Naive B cell (primary cell): ENCODE data around the gene GH2. TPM values are rescaled to one million over a fixed set of nuclear protein-coding genes. Genes with fewer than 3 reads are reported as not detected.
A peak's percentile ranks its signal among the peaks of the same experiment; 100 is the strongest.
"Not testable (repeated sequence)": the region's sequence is repeated elsewhere in the genome, so short reads cannot be mapped to it uniquely, and the experiment has no call there.

Experiments used
- ATAC-seq, 2 donors: fragments of 150-1000 bp; cut with Tn5 transposase; 2 replicates each; pipeline ENCODE4 v1.10.0; 2021; ENCODE audit warnings: low read depth in 2 of 2, mild to moderate bottlenecking in 2 of 2, moderate library complexity in 2 of 2
- DNase-seq: peaks from one replicate; pipeline ENCODE4 v3.0.0; 2022
- H3K27ac Mint-ChIP-seq, 6 donors: one replicate each; pipeline ENCODE4 v1.8.0; 2020 to 2022; ENCODE audit warnings: mild to moderate bottlenecking in 6 of 6, mixed read lengths in 6 of 6, moderate library complexity in 5 of 6, inconsistent platforms in 2 of 6
- H3K27me3 Mint-ChIP-seq, 3 donors: one replicate each; pipeline ENCODE4 v1.8.0; 2021 to 2022; ENCODE audit warnings: mixed read lengths in 3 of 3, mild to moderate bottlenecking in 1 of 3
- H3K36me3 Mint-ChIP-seq, 2 donors: one replicate each; pipeline ENCODE4 v1.8.0; 2020 to 2022; ENCODE audit warnings: mixed read lengths in 2 of 2, inconsistent platforms in 1 of 2, mild to moderate bottlenecking in 1 of 2
- H3K4me1 Mint-ChIP-seq, 3 donors: one replicate each; pipeline ENCODE4 v1.8.0; 2020 to 2022; ENCODE audit warnings: mixed read lengths in 3 of 3, inconsistent platforms in 1 of 3, mild to moderate bottlenecking in 1 of 3, moderate library complexity in 1 of 3
- H3K4me3 Mint-ChIP-seq, 8 donors: one replicate each; pipeline ENCODE4 v1.8.0; 2020 to 2022; ENCODE audit warnings: mild to moderate bottlenecking in 8 of 8, mixed read lengths in 8 of 8, moderate library complexity in 8 of 8, inconsistent platforms in 2 of 8
- H3K9me3 Mint-ChIP-seq, 7 donors: one replicate each; pipeline ENCODE4 v1.8.0; 2020 to 2022; ENCODE audit warnings: mixed read lengths in 7 of 7, mild to moderate bottlenecking in 5 of 7, inconsistent platforms in 2 of 7, moderate library complexity in 1 of 7
- polyA plus RNA-seq, 6 donors: library from polyadenylated mRNA; unstranded; fragments of 300-500 nt; fragmentation: Illumina TruSeq; gene quantifications; one replicate each; pipeline ENCODE4 v1.2.3, GENCODE V29; 2021; ENCODE audit warnings: low read depth in 6 of 6

GH2 gene
- polyA plus RNA-seq, 6 donors from 2014 or later = not detected

DNA sequence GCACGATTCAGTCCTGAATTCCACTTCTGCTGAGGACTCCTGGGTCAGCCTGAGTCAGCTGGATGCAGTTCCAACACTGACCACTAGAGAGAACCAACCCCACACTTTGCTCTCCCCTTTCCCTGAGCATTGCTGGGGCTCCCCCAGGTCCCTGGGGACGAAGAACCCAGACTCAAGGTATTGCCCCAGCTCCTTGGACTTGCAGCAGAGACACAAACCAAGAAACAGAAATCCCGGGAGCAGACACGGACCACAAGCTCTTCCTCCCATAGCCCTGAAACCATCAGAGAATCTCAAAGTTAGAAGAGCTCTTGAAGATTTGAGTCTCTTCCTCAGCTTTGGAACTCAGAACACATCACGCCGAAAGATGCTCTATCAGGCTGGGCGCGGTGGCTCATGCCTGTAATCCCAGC lies 37.6 kb upstream of the GH2 start:
- H3K27ac Mint-ChIP-seq = peak overlapping the region; percentile 58 to 98 (median 92)
- peaks cover 38 to 92% (median 80%) of the 10 kb centered on the region in 3 donors for H3K4me1 Mint-ChIP-seq
- peak; percentile 83 for DNase-seq
- H3K9me3 Mint-ChIP-seq = no peaks in the 10 kb centered on the region
- no peaks in the 10 kb centered on the region for H3K27me3 Mint-ChIP-seq
- peak; percentile 37 to 46 for ATAC-seq
- H3K4me3 Mint-ChIP-seq = peak overlapping the region; percentile 1 to 90 (median 80)
- H3K36me3 Mint-ChIP-seq = no peaks in the 10 kb centered on the region

DNA sequence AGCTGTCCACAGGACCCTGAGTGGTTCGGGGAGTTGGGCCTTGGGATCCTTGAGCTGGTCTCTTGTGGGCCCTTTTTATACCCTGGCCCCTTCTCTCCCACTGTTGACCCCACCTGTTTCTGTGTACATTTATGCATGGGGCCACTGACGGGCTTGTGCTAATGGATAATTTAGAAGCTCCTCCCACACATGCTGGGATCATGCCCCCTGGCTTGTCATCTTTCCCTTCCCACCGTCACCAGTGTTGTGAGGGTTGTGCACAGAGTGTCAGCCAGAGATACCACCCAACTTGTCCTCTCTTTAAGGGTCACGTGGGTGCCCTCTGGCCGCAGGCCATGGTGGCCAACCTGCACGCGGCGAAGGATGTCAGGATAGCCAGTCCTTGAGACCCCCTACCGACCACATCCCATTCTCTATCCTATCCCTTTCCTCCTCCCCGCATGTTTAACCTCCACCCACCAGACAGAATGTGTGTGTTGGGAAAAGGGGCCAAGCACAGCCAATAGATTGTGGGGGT lies 37.1 kb upstream of the GH2 start, which contains the start of gene GH1:
GH1 (minus strand) TSS at position 51 of the 517 bp plus-strand sequence. CDS start 63 bp downstream, outside the sequence.
- not testable (repeated sequence) for DNase-seq, H3K9me3 Mint-ChIP-seq, ATAC-seq, H3K27me3 Mint-ChIP-seq, H3K36me3 Mint-ChIP-seq
- Mint-ChIP-seq H3K4me3 (peak within 1 kb of the TSS; percentile 1 to 90 (median 80)), H3K27ac (peak within 1 kb of the TSS; percentile 58 to 98 (median 92)), H3K4me1 (peaks cover 37 to 94% (median 82%) of the 10 kb centered on the region in 3 donors)

DNA sequence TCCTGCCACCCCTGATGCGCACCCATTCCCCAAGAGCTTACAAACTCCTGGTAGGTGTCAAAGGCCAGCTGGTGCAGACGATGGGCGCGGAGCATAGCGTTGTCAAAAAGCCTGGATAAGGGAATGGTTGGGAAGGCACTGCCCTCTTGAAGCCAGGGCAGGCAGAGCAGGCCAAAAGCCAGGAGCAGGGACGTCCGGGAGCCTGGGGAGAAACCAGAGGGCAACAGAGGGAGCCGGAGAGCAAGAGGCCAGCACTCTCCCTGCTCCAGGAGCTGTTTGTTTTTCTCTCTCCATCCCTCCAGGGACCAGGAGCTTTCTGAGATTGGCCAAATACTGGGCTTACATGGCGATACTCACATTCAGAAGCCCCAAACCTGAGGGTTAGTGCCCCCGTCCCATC lies 36.6 kb upstream of the GH2 start:
- Mint-ChIP-seq H3K27me3 (no peaks in the 10 kb centered on the region), H3K4me1 (peaks cover 37 to 96% (median 83%) of the 10 kb centered on the region in 3 donors), H3K27ac (peak overlapping the region in 3 of 6 donors; percentile 54 to 88 (median 85)), H3K4me3 (no peak overlapping the region), H3K9me3 (no peaks in the 10 kb centered on the region), H3K36me3 (no peaks in the 10 kb centered on the region)
- DNase-seq (no peak), ATAC-seq (no peak)

DNA sequence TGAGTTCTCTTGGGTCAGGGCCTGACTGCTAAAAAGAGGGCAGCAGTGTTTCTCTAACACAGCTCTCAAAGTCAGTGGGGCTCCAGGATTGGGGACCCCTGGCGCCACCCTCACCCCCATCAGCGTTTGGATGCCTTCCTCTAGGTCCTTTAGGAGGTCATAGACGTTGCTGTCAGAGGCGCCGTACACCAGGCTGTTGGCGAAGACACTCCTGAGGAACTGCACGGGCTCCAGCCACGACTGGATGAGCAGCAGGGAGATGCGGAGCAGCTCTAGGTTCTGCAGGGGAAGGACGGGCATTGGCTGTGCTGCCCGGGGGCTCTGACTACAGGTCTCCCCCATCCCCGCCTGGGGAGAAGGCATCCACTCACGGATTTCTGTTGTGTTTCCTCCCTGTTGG lies 35.9 kb upstream of the GH2 start:
- Mint-ChIP-seq H3K4me1 (peaks cover 36 to 96% (median 83%) of the 10 kb centered on the region in 3 donors), H3K36me3 (no peaks in the 10 kb centered on the region), H3K9me3 (no peaks in the 10 kb centered on the region), H3K4me3 (peak overlapping the region in 1 of 8 donors; percentile 22), H3K27ac (peak overlapping the region in 1 of 6 donors; percentile 81), H3K27me3 (no peaks in the 10 kb centered on the region)
- ATAC-seq (no peak), DNase-seq (no peak)

DNA sequence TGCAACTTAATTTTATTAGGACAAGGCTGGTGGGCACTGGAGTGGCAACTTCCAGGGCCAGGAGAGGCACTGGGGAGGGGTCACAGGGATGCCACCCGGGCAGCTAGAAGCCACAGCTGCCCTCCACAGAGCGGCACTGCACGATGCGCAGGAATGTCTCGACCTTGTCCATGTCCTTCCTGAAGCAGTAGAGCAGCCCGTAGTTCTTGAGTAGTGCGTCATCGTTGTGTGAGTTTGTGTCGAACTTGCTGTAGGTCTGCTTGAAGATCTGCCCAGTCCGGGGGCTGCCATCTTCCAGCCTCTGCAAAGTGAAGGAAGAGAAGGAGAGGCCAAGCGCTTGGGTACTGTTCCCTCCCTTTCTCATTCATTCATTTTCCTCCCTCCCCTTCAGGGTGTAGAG lies 35.5 kb upstream of the GH2 start:
- DNase-seq, ATAC-seq, H3K36me3 Mint-ChIP-seq, H3K27me3 Mint-ChIP-seq, H3K9me3 Mint-ChIP-seq: not testable (repeated sequence)
- Mint-ChIP-seq H3K27ac (peak overlapping the region in 1 of 6 donors; percentile 73), H3K4me3 (peak overlapping the region in 1 of 8 donors; percentile 22), H3K4me1 (peaks cover 37 to 96% (median 83%) of the 10 kb centered on the region in 3 donors)

GRCh38 chr17:63916566-63917185 lies 34.9 kb upstream of the GH2 start:
- DNase-seq (no peak), ATAC-seq (no peak)
- H3K27me3 Mint-ChIP-seq = no peaks in the 10 kb centered on the region
- peak overlapping the region in 3 of 6 donors; percentile 3 to 62 (median 35) for H3K27ac Mint-ChIP-seq
- no peaks in the 10 kb centered on the region for H3K36me3 Mint-ChIP-seq
- peak overlapping the region in 5 of 8 donors; percentile 3 to 86 (median 60) for H3K4me3 Mint-ChIP-seq
- no peaks in the 10 kb centered on the region for H3K9me3 Mint-ChIP-seq
- peaks cover 38 to 94% (median 84%) of the 10 kb centered on the region in 3 donors for H3K4me1 Mint-ChIP-seq

- H3K27me3 Mint-ChIP-seq, H3K9me3 Mint-ChIP-seq, H3K36me3 Mint-ChIP-seq: not testable (repeated sequence)
- Mint-ChIP-seq H3K4me3 (peak overlapping the region; percentile 3 to 86 (median 64)), H3K4me1 (peaks cover 42 to 90% (median 84%) of the 10 kb centered on the region in 3 donors), H3K27ac (peak overlapping the region; percentile 14 to 92 (median 39))
- peak; percentile 62 for DNase-seq
- ATAC-seq = peak; percentile 76 to 78
These were observed 34.0 kb upstream of the GH2 start for GRCh38 chr17:63915753-63916152.

DNA sequence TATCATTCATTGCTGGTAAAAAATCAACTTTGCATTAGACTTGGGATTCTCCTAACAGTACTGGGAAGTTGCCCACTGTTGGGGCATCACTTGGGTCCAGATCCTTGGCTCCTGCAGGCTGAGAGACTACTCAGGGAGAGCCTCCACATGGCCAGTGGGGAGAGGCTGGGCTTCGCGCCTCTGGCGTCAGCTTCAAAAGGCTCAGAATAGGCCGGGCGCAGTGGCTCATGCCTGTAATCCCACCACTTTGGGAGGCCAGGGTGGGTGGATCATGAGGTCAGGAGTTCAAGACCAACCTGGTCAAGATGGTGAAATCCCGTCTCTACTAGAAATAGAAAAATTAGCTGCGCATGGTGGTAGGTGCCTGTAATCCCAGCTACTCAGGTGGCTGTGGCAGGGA lies 32.7 kb upstream of the GH2 start:
- DNase-seq = no peak
- Mint-ChIP-seq H3K27ac (peak overlapping the region in 1 of 6 donors; percentile 87), H3K9me3 (no peaks in the 10 kb centered on the region), H3K36me3 (no peaks in the 10 kb centered on the region), H3K27me3 (peaks cover 0 to 4% (median 0%) of the 10 kb centered on the region in 3 donors), H3K4me3 (peak overlapping the region in 2 of 8 donors; percentile 41 to 43), H3K4me1 (peaks cover 35 to 78% (median 71%) of the 10 kb centered on the region in 3 donors)
- ATAC-seq = no peak

- ATAC-seq = peak; percentile 39 to 54
- H3K27ac Mint-ChIP-seq = peak overlapping the region in 2 of 6 donors; percentile 51 to 94
- H3K4me3 Mint-ChIP-seq = no peak overlapping the region
- no peaks in the 10 kb centered on the region for H3K9me3 Mint-ChIP-seq
- peaks cover 0 to 4% (median 0%) of the 10 kb centered on the region in 3 donors for H3K27me3 Mint-ChIP-seq
- H3K4me1 Mint-ChIP-seq = peaks cover 29 to 54% (median 51%) of the 10 kb centered on the region in 3 donors
- peak; percentile 62 for DNase-seq
- H3K36me3 Mint-ChIP-seq = no peaks in the 10 kb centered on the region
These were observed 29.9 kb upstream of the GH2 start for GRCh38 chr17:63911657-63912100.

DNA sequence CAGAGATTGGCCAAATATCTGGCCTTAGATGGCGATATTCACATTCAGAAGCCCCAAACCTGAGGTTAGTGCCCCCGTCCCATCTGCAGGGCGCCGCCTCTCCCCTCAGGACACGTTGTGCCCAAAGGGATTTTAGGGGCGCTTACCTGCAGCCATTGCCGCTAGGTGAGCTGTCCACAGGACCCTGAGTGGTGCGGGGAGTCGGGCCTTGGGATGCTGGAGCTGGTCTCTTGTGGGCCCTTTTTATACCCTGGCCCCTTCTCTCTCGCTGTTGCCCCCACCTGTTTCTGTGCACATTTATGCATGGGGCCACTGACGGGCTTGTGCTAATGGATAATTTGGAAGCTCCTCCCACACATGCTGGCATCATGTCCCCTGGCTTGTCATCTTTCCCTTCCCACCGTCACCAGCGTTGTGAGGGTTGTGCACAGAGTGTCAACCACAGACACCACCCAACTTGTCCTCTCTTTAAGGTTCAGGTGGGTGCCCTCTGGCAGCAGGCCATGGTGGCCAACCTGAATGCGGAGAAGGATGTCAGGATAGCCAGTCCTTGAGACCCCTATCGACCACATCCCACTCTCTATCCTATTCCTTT lies 29.4 kb upstream of the GH2 start, which contains the start of gene CSHL1:
CSHL1 (minus strand) TSS at position 218 of the 595 bp plus-strand sequence; CDS start at position 156, 62 bp downstream.
- DNase-seq (no peak), ATAC-seq (no peak)
- Mint-ChIP-seq H3K9me3 (no peaks in the 10 kb centered on the region), H3K4me3 (no peak within 1 kb of the TSS), H3K27ac (peak within 1 kb of the TSS in 3 of 6 donors; percentile 51 to 94 (median 66)), H3K36me3 (no peaks in the 10 kb centered on the region), H3K4me1 (peaks cover 24 to 49% (median 46%) of the 10 kb centered on the region in 3 donors), H3K27me3 (peaks cover 0 to 4% (median 0%) of the 10 kb centered on the region in 3 donors)

GRCh38 chr17:63910096-63910495 lies 28.4 kb upstream of the GH2 start:
- Mint-ChIP-seq H3K27me3 (peaks cover 0 to 4% (median 0%) of the 10 kb centered on the region in 3 donors), H3K27ac (peak overlapping the region in 1 of 6 donors; percentile 53)
- ATAC-seq = no peak

DNA sequence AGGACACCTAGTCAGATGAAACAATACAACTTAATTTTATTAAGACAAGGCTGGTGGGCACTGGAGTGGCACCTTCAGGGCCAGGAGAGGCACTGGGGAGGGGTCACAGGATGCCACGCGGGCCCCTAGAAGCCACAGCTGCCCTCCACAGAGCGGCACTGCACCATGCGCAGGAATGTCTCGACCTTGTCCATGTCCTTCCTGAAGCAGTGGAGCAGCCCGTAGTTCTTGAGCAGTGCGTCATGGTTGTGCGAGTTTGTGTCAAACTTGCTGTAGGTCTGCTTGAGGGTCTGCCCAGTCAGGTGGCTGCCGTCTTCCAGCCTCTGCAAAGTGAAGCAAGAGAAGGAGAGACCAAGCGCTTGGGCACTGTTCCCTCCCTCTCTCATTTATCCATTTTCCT lies 27.8 kb upstream of the GH2 start:
- H3K4me3 Mint-ChIP-seq, H3K9me3 Mint-ChIP-seq, H3K27ac Mint-ChIP-seq, ATAC-seq, DNase-seq, H3K27me3 Mint-ChIP-seq, H3K36me3 Mint-ChIP-seq: not testable (repeated sequence)
- H3K4me1 Mint-ChIP-seq = peaks cover 16 to 33% (median 33%) of the 10 kb centered on the region in 3 donors

More at GRCh38 chr17:63910096-63910495, 28.4 kb upstream of the GH2 start:
- Mint-ChIP-seq H3K36me3 (no peaks in the 10 kb centered on the region), H3K4me1 (peaks cover 16 to 38% (median 36%) of the 10 kb centered on the region in 3 donors), H3K4me3 (peak overlapping the region in 1 of 8 donors; percentile 25), H3K9me3 (no peaks in the 10 kb centered on the region)
- DNase-seq = no peak

DNA sequence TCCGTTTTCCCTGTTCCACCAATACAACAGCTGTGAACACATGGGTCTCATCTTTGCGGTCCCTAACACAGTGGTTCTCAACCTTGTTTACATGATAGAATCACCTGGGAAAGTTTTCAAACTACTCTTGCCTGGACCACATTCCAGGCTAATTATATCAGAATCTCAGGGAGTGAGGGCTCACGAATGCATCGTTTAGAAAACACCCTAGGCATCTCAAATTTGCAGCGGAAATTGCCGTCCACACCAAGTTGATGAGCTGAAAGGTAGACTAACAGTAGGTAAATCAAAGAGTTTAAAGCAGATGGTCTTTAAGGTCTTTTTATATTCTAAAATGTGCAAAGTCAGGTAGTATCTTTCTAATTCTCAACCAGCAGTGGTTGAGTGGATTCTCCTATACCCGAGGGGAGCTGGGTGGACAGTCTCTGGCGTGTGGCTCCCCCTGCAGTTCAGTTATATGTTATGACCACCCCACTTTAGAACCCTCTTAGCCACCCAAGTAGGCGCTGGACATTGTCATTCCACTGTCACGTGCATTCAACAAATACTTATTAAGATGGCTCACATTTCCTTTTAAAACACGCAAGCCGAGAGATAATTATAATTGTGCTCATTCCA lies 25.5 kb upstream of the GH2 start:
- H3K36me3 Mint-ChIP-seq, H3K27me3 Mint-ChIP-seq, H3K9me3 Mint-ChIP-seq, ATAC-seq, H3K4me3 Mint-ChIP-seq, H3K27ac Mint-ChIP-seq, DNase-seq: not testable (repeated sequence)
- peaks cover 13 to 16% (median 15%) of the 10 kb centered on the region in 3 donors for H3K4me1 Mint-ChIP-seq
